Bronchial epithelial cell (primary cell): ENCODE data around the gene UBE2G1. TPM values are rescaled to one million over a fixed set of nuclear protein-coding genes. Genes with fewer than 3 reads are reported as not detected.
A peak's percentile ranks its signal among the peaks of the same experiment; 100 is the strongest.

Experiments
- DNase-seq: peaks from one replicate; pipeline ENCODE4 v3.0.0-alpha.2; 2010; ENCODE audit warnings: low read depth
- FAIRE-seq: peaks from 2 replicates; lab custom pipeline; 2011; peaks lifted over from hg19 to GRCh38; lab: Jason Lieb, UNC
- H3K27me3 ChIP-seq: 2 replicates; pipeline ENCODE4 v1.5.1; 2011; ENCODE audit warnings: low read length; ENCODE audit not compliant: control insufficient read depth, insufficient read depth
- H3K36me3 ChIP-seq: 2 replicates; pipeline ENCODE4 v1.5.1; 2011; ENCODE audit warnings: low read length; ENCODE audit not compliant: control insufficient read depth, insufficient read depth
- H3K4me3 ChIP-seq: 2 replicates; pipeline ENCODE4 v1.5.1; 2011; ENCODE audit warnings: mild to moderate bottlenecking, low read depth, low read length, control low read depth
- total RNA-seq: library from RNA; depleted of rRNA; stranded (reverse); fragments of >200 nt; gene quantifications from 2 replicates; pipeline ENCODE4 v1.2.1, GENCODE V29; 2014
- TF ChIP-seq, protein P1 (sequence below): IDR thresholded peaks from 2 replicates; pipeline ENCODE4 v1.5.1; 2011; ENCODE audit warnings: mild to moderate bottlenecking, moderate library complexity, low read length, control low read depth, inconsistent platforms; ENCODE audit not compliant: insufficient read depth, severe bottlenecking

Gene UBE2G1
- total RNA-seq, 1 donor from 2014 or later, result 39.2 TPM

DNA sequence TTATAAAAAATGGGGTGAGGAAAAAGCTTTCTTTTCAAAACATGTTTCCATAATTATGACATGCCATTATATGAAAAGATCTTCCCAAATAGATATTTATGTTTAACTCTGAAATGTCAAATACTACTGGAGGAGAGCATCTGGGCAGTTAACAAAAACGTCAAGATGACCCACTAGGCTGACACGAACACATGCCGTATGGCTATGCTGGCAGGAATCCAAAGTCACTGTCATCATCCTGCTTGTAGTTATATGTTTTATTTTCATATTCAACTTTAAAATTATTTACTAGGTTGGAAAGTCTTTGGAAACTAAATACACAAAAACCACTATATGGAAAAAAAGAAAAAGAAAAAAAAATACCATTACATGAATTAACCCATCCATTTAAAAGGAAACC, 130.0 kb downstream of the UBE2G1 start:
- H3K27me3 ChIP-seq, result no peaks in the 10 kb centered on the region
- H3K36me3 ChIP-seq, result peaks cover 12% of the 10 kb centered on the region
- FAIRE-seq, result no peak

DNA sequence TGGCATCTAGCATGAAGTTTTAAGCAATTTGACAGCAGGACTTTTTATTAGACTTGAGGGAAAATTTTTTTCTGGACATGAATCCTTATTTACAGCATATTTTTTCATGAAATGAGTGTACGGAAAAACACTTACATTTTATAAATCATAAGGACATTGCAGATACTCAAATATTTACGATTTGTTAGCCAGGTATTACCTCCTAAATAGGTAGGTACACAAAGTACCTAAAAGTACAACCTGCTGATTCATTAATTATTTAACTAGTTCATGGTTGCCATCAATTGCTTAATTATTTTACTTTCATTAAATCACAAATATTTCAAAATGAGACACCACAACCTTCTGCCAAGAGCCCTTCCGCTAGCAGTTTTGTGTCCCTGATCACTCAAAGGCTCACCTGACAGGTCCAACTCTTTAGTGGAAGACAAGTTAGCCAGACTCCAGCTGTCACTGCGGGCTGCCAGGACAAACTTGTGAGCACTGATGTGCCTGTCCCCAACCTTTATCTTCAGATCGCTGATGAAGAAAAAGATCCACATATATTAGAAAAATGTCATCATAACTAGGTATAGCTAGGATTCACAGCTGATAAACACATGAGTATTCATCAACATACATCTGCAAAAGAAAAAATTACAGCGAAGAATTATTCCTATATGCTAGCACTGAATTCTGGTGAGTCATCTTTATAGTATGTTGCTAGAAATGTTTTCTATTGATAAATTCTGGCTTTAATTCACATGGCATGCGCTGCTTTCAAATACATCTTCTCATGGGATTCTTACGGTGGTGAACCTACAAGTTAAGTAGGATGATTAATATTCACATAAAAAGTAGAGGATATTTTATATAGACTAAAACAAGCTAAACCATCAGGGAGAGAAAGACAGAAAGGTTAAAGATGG, 130.8 kb downstream of the UBE2G1 start:
- DNase-seq (no peak), FAIRE-seq (no peak)
- TF ChIP-seq, protein P1, sequence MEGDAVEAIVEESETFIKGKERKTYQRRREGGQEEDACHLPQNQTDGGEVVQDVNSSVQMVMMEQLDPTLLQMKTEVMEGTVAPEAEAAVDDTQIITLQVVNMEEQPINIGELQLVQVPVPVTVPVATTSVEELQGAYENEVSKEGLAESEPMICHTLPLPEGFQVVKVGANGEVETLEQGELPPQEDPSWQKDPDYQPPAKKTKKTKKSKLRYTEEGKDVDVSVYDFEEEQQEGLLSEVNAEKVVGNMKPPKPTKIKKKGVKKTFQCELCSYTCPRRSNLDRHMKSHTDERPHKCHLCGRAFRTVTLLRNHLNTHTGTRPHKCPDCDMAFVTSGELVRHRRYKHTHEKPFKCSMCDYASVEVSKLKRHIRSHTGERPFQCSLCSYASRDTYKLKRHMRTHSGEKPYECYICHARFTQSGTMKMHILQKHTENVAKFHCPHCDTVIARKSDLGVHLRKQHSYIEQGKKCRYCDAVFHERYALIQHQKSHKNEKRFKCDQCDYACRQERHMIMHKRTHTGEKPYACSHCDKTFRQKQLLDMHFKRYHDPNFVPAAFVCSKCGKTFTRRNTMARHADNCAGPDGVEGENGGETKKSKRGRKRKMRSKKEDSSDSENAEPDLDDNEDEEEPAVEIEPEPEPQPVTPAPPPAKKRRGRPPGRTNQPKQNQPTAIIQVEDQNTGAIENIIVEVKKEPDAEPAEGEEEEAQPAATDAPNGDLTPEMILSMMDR, result no peak
- Histone ChIP-seq H3K27me3 (no peaks in the 10 kb centered on the region), H3K36me3 (peaks cover 10% of the 10 kb centered on the region), H3K4me3 (no peak overlapping the region)

More for the DNA sequence above, 130.0 kb downstream of the UBE2G1 start:
- TF ChIP-seq, protein P1, result no peak
- H3K4me3 ChIP-seq, result no peak overlapping the region
- no peak for DNase-seq

DNA sequence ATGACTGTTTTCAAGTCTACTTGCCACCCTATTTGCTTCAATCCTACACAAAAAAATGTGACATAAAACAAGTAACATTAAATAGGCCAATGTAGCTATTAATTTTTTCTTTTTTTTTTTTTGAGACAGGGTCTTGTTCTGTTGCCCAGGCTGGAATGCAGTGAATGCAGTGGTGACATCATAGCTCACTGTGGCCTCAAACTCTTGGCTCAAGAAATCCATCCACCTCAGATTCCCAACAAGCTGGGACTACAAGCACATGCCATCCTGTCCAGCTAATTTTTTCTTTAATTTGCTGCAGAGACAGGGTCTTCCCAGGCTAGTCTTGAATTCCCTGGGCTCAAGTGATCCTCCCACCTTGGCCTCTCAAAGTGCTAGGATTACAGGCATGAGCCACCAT, 132.1 kb downstream of the UBE2G1 start:
- H3K27me3 ChIP-seq, result no peaks in the 10 kb centered on the region
- no peak for FAIRE-seq
- TF ChIP-seq, protein P1, result no peak
- H3K36me3 ChIP-seq, result peaks cover 8% of the 10 kb centered on the region
- DNase-seq, result no peak
- H3K4me3 ChIP-seq, result no peak overlapping the region

DNA sequence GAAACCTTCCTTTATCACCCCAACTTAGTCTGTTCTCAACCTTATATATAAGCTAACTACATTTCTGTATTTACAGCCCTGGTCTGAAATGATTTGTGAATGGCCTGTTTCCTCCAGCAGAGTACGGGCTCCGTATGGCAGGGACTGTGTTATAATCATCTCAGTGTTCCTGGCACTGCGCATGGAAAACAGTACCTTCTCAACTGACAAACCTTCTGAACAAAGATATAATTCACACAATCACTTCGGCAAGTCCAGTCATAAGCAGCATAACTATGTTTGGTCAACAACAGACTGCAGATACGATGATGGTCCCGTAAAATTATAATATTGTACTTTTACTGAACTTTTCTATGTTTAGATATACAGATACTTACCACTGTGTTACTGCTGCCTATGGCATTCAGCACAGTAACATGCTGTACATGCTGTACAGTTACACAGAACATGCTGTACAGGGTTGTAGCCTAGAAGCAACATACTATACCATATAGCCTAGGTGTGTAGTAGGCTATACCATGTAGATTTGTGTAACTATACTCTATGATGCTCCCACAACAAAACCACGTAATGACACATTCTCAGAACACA, 132.7 kb downstream of the UBE2G1 start:
- peaks cover 7% of the 10 kb centered on the region for H3K36me3 ChIP-seq
- no peak for DNase-seq
- H3K27me3 ChIP-seq, result no peaks in the 10 kb centered on the region
- FAIRE-seq, result no peak
- no peak overlapping the region for H3K4me3 ChIP-seq
- TF ChIP-seq, protein P1, result no peak

DNA sequence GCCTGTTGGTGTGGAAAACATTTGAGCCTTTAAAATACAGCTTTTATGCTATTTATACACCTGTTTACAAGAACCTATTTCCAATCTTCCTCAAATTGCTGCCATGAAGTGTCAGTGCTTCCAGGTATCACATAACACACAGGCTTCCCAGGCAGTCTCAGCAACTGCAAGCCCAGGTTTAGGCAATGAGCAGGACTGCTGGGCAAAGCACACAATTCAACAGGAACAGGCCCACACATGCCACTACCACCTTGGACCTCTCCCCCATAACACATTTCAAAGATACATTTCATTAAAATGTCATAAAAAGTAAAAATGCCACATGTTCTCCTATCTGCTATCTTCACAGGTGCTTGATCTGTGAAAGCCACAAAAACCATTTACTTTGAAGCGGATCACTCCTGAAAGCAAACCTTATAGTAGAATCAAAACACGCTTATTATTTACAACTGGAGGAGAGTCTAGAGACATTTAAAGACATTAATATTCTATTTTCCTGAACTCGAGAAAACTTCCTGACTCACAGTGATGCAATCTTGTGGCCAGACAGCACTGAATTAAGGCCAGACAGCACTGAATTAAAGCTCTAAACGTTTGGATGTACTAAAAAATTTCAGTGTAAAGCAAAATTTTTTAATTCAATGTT, 134.2 kb downstream of the UBE2G1 start:
- Histone ChIP-seq H3K27me3 (no peaks in the 10 kb centered on the region), H3K4me3 (no peak overlapping the region), H3K36me3 (peaks cover 5% of the 10 kb centered on the region)
- peak; percentile 75 for DNase-seq
- FAIRE-seq, result peak; percentile 7
- TF ChIP-seq, protein P1, result no peak
